Lower leg skin (tissue), 3 donors: Measurements from ENCODE around the gene SLC39A6.

Experiments
- CTCF ChIP-seq, 3 donors: fragments of 450-650 bp; IDR thresholded peaks; one replicate each; pipeline ENCODE4 v1.5.1; 2016; ENCODE audit warnings: antibody characterized with exemption in 3 of 3, mild to moderate bottlenecking in 3 of 3, moderate library complexity in 2 of 3
- POLR2A ChIP-seq, 2 donors: fragments of 450-650 bp; IDR thresholded peaks; one replicate each; pipeline ENCODE4 v1.6.1; 2016 to 2017; ENCODE audit warnings: antibody characterized with exemption in 2 of 2, mild to moderate bottlenecking in 1 of 2, moderate library complexity in 1 of 2

GRCh38 chr18:36153771-36154170 lies 24.6 kb upstream of the SLC39A6 start:
- TF ChIP-seq CTCF (IDR thresholded peaks at IDR 0.05) (no peak), POLR2A (IDR thresholded peaks at IDR 0.05) (no peak)
